SHP77 treated with DMSO at 0.1 percent for 48 hours (cell line): ENCODE measurements around the gene RGMA.

Experiments used
- DNase-seq: peaks from one replicate; lab custom pipeline; 2025; lab: John Stamatoyannopoulos, UW

The RGMA gene

GRCh38 chr15:93091465-93091864 is 2.5 kb upstream of the RGMA start:
- no peak for DNase-seq

DNA sequence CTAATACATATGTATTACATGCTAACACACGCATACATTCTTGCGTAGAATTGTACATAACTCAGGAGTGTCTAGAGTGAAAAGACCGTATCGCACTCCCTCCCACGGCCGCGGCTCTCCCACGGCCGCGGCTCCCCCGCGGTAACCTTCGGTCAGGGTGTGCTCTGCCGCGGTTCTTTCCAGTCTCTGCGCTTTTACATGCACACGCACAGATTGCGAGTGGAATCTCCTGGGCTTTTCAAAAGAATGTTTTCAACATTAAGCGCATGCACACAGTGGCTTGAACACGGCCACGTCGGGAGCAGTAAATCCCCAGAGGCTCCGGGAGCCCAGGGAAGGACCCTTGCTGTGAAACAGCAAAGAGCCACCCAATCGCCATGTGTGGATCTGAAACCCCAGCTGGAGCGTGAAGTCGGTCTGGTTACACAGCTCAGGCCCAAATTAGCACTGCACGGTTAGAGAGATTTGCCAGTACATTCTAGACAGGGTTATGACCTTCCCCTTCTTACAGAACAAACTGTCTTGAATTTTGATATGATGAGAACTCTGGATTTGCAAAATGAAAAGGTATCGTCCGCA is 805 bp upstream of the RGMA start:
- DNase-seq: no peak

DNA sequence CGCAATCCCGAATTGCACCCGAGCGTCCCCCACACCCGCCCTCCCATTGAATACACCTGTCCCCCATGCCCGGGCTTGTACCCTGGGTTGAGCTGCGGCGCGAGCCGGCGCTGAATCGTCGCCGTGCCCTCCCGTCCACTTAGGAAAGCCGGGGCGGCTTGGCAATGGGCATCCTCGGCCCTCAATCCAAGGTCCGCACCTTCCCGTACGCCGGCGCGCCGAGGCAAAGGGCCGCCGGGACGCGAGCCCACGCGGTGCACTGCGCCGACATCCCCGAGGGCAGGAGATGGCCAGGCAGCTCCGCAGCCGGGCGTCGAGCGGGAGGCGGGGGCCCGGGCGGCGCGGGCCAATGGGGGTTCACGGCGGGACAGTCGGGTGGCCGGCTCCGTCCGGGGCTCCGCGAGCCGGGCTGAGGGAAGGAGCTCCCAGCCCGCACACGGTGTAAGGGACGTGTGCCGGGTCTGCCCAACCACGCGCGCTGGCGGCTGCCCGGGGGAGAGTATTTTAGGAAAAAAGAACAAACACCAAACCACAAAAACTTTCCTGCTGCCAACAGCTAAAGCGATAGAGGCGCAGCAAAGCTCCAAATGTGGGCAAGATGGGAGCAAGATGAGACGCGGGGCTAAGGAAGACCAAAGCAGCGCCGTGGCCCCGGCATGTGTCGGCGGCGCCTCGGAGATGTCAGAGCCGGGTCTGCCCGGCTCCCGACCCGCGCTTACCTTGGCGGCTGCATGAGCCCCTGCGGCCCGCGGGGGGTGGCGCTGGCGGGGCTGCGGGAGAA is 621 bp downstream of the RGMA start:
- DNase-seq: no peak

DNA sequence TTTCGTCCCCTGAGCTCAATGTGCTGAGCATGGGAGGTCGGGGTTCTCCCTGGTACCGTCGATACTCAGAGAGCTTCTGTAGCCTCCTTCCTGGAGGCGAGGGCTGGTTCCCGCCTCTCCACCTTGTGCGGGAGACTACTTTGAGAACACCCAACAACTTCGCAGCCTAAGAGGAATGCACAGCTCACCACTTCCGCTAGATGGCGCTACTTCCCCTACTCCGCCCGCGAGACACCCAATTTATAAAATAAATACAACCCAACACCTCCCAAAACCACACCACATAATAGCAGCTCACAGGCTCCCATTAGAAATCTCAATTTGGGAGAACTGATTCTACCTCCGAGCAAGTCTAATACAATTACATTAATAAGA is 1.2 kb downstream of the RGMA start:
- no peak for DNase-seq

- DNase-seq: no peak
Observed at GRCh38 chr15:93086791-93087190, 2.2 kb downstream of the RGMA start.

- DNase-seq: no peak
Observed at GRCh38 chr15:93085692-93086091, 3.3 kb downstream of the RGMA start.

DNA sequence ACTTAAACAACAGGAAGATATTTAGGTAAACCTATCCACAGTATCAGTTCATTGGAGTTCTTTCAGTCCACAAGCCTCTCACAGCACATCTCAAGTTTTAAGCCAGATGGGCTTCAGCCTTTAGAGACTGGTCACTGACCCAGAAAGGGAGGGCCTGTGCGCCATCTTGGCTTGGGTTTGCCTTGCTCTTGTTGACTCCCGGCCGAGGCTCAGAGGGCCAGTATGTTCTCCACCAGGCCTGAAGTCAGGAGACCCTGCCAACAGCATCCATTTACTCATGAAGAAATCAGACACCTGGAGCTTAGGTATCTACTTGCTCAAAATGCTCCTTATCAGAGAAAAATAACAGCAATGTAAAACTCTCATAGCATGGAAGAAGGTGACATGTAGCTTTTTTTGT is 6.2 kb downstream of the RGMA start:
- DNase-seq: no peak

DNA sequence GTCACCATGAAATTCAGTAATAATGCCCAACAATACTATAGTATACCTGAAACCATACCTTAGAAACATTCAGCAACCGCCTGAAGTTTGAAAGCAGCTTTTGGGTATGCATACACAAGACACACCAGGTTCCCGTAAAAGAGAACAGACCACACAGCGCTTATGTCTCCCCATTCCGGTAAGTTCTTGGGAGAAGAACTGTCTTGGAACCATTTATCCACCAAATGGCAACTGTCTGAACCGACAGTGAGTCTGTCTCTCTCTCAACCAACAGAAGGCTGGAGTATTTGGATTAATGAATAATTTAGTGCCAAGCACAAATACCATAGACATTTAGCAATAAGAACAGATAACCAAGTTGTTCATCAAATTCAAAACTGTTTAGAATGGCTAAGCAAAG is 7.6 kb downstream of the RGMA start:
- no peak for DNase-seq

DNA sequence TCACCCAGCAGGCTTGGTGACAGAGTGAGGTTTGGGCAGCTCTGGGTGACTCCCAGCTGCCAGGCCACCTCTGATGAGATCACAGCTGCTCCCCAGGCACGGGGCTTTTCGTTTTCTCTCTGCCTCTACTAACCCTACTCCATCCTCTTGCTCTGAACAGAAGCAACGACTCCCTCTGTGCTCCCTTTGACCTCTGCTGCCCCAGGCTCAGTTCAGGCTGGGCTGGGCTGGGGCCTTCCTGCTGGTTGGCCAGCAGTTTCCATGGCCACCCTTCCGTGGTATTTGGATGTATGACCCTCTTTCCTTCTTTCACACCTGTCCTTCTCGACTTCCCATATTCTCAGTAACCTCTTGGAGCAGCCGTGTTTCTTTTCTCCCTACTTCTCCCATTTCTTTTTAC is 8.6 kb downstream of the RGMA start:
- no peak for DNase-seq

- DNase-seq: no peak
Observed at GRCh38 chr15:93076875-93077274, 12.1 kb downstream of the RGMA start.

- no peak for DNase-seq
Observed at GRCh38 chr15:93076217-93076616, 12.8 kb downstream of the RGMA start.

DNA sequence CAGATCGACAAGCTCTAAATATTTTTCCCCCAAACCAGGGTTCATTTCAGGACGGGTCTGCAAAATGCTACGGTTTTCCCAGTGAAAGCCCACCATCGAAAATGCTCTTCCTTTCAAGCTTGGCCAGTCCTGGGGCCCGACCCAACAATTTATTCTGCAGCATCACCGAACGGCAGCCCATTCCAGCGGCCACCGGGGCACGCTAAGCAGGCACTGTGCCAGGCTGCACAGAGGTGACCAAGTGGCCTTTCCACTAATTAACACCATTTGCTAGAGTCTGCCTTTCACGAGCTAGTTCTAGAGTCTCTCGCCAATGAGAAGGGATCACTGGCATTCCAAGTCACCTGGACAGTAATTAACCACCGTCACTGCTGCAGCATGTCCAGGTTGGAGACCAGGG is 14.4 kb downstream of the RGMA start:
- DNase-seq: no peak

DNA sequence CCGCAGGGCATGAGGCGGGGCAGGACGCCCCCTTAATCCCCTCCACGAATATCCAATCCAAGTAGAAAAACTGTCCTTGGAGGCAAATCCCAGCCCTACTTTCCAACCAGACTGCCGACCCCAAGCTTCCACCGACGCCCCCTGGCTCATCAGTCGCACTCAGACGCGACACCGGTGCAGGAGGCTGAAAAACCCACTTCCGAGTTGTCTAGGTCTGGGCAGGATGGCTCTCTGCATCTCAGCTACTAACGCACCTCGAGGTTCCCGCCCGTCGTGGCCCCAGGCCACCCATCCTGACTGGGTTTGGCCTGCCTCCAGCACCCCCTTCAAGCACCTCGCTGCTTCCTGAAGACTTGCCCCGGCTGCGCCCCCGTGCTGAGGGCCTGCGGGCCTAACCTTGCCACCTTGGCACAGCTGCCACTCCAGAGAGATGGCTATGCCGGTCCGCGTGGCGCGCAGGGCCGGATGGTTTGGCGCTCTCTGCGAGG is 15.5 kb downstream of the RGMA start:
- DNase-seq: no peak

GRCh38 chr15:93072411-93073394 is 16.3 kb downstream of the RGMA start:
- no peak for DNase-seq

DNA sequence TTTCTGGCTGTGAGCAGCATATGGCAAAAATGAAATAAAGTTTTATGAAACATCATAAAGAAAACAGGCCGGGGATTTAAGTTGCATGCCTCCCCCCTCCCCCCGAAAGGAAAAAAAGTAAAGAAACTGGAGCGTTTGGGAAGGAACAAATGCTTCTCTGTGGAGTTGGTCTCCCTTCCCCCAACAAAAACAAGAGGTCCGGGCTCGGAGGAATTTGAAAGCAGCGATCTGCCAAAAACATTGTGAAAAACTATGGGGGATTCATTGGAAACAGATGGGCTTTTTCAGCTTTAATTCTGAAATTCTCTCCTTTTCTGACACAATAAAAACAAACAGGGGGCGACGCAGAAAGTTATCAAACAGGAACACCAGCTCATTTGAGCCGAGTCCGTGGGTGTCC is 17.0 kb downstream of the RGMA start:
- no peak for DNase-seq

- DNase-seq: no peak
Observed at GRCh38 chr15:93071469-93071936, 17.5 kb downstream of the RGMA start.

GRCh38 chr15:93070551-93071296 is 18.3 kb downstream of the RGMA start:
- DNase-seq: no peak

GRCh38 chr15:93070132-93070531 is 18.9 kb downstream of the RGMA start:
- no peak for DNase-seq

GRCh38 chr15:93068581-93069199 is 20.3 kb downstream of the RGMA start:
- DNase-seq: no peak

- no peak for DNase-seq
Observed at GRCh38 chr15:93067649-93068085, 21.3 kb downstream of the RGMA start.
